HepG2 (cell line): ENCODE results near the gene SLC11A1. TPM values are rescaled to one million over a fixed set of nuclear protein-coding genes. Genes with fewer than 3 reads are reported as not detected.

ENCODE experiments used
- ATAC-seq: fragments of 200-7000 bp; cut with Tn5 transposase; 3 replicates; pipeline ENCODE4 v1.9.1; 2020; ENCODE audit warnings: mild to moderate bottlenecking, moderate library complexity
- BruUV-seq: library from RNA; stranded (reverse); fragments of 400-500 nt; replicated peaks from 2 replicates; lab custom pipeline; 2021; lab: Mats Ljungman, UMichigan
- CTCF ChIA-PET: fragments of 300-600 bp; formaldehyde crosslinking; extraction: SDS; loops from one replicate; lab custom pipeline; 2021; ENCODE audit warnings: low total read pairs, inconsistent platforms, low intra/inter-chr PET ratio; lab: Yijun Ruan, JAX
- POLR2A ChIA-PET: fragments of 350-600 bp; sonication (Branson Sonifier 250); formaldehyde crosslinking; loops from one replicate; lab custom pipeline; 2020; ENCODE audit warnings: antibody characterized with exemption, inconsistent platforms; lab: Yijun Ruan, JAX
- DNase-seq: peaks from one replicate; pipeline ENCODE4 v3.0.0-alpha.2; 2015; ENCODE audit warnings: low spot score
- FAIRE-seq: peaks from 3 replicates; lab custom pipeline; 2011; peaks lifted over from hg19 to GRCh38; lab: Jason Lieb, UNC
- H2AFZ ChIP-seq: one replicate; pipeline ENCODE4 v1.6.1; 2011; ENCODE audit warnings: low read length, inconsistent platforms
- H3K27ac ChIP-seq: fragments of 300-600 bp; 3 replicates; pipeline ENCODE4 v1.8.0; 2011; ENCODE audit warnings: mixed run types, mild to moderate bottlenecking, mixed read lengths, low read length, inconsistent platforms; ENCODE audit not compliant: insufficient read depth; ENCODE audit errors: extremely low read length
- H3K27me3 ChIP-seq, 2 experiments: fragments of 200-600 bp in 1 of 2; 2 replicates in 1 of 2; 3 replicates in 1 of 2; pipeline versions ENCODE4 v1.6.0 to v1.8.0; 2011; ENCODE audit warnings: low read length in 2 of 2, mild to moderate bottlenecking in 2 of 2, moderate library complexity in 2 of 2, inconsistent platforms in 1 of 2; ENCODE audit not compliant: insufficient read depth in 2 of 2, control insufficient read depth in 1 of 2
- H3K36me3 ChIP-seq, 2 experiments: fragments of 200-600 bp in 1 of 2; replicated peaks in 1 of 2; 2 replicates in 1 of 2; 3 replicates in 1 of 2; pipeline versions ENCODE4 v1.5.1 to v1.8.0; 2011; ENCODE audit warnings: low read length in 2 of 2, inconsistent platforms in 1 of 2; ENCODE audit not compliant: insufficient read depth in 2 of 2, control insufficient read depth in 1 of 2
- H3K4me1 ChIP-seq: 2 replicates; pipeline ENCODE4 v1.5.1; 2012; ENCODE audit warnings: low read length, inconsistent platforms; ENCODE audit not compliant: insufficient read depth
- H3K4me2 ChIP-seq: 2 replicates; pipeline ENCODE4 v1.6.0; 2011; ENCODE audit warnings: low read depth, low read length, inconsistent platforms
- H3K4me3 ChIP-seq, 3 experiments: fragments of 200-600 bp in 1 of 3; sonication (generic), shearing (Covaris generic) in 1 of 3; replicated peaks in 1 of 3; 2 replicates each; pipeline ENCODE4 v1.5.1; 2011 to 2016; ENCODE audit warnings: low read length in 3 of 3, inconsistent platforms in 2 of 3, low read depth in 2 of 3, mild to moderate bottlenecking in 2 of 3, control low read depth in 1 of 3, mixed read lengths in 1 of 3; ENCODE audit not compliant: insufficient read depth in 1 of 3
- H3K79me2 ChIP-seq: one replicate; pipeline ENCODE4 v1.6.1; 2011; ENCODE audit warnings: low read length, inconsistent platforms; ENCODE audit not compliant: insufficient read depth
- H3K9ac ChIP-seq: 2 replicates; pipeline ENCODE4 v1.6.0; 2011; ENCODE audit warnings: mild to moderate bottlenecking, low read depth, low read length, inconsistent platforms; ENCODE audit not compliant: insufficient read depth
- H3K9me3 ChIP-seq: 2 replicates; pipeline ENCODE4 v1.5.1; 2012; ENCODE audit warnings: mild to moderate bottlenecking, low read length
- H4K20me1 ChIP-seq: 2 replicates; pipeline ENCODE4 v1.6.0; 2011; ENCODE audit warnings: inconsistent platforms, mild to moderate bottlenecking, low read length, moderate library complexity; ENCODE audit not compliant: insufficient read depth
- BORCS8-MEF2B ChIP-seq: sonication (generic); formaldehyde crosslinking; IDR thresholded peaks from 2 replicates; pipeline ENCODE4 v1.8.0; 2022; ENCODE audit warnings: mild to moderate bottlenecking, missing genetic modification reagents
- CEBPG ChIP-seq: IDR thresholded peaks from 2 replicates; pipeline ENCODE4 v1.6.1; 2016
- CENPT ChIP-seq: sonication (generic); formaldehyde crosslinking; IDR thresholded peaks from 2 replicates; pipeline ENCODE4 v1.8.0; 2022; ENCODE audit warnings: low read depth, mild to moderate bottlenecking, moderate library complexity, missing genetic modification reagents
- CHCHD3 ChIP-seq: sonication (generic); formaldehyde crosslinking; IDR thresholded peaks from 2 replicates; pipeline ENCODE4 v1.8.0; 2022; ENCODE audit warnings: mild to moderate bottlenecking, missing genetic modification reagents, moderate library complexity
- CHD2 ChIP-seq: IDR thresholded peaks from 2 replicates; pipeline ENCODE4 v1.6.1; 2011; ENCODE audit warnings: low read depth, low read length, improper control_type of control experiment
- CREB3 ChIP-seq: sonication (generic); formaldehyde crosslinking; IDR thresholded peaks from 2 replicates; pipeline ENCODE4 v1.5.0; 2020; ENCODE audit warnings: missing genetic modification reagents
- DMTF1 ChIP-seq: sonication (generic); formaldehyde crosslinking; IDR thresholded peaks from 2 replicates; pipeline ENCODE4 v1.4.0; 2020; ENCODE audit warnings: mild to moderate bottlenecking, missing genetic modification reagents
- MEIS1 ChIP-seq: sonication (generic); formaldehyde crosslinking; IDR thresholded peaks from 2 replicates; pipeline ENCODE4 v1.9.0; 2021; ENCODE audit warnings: mild to moderate bottlenecking, missing genetic modification reagents, moderate library complexity, borderline replicate concordance
- NONO ChIP-seq, 2 experiments: fragments of 450-650 bp in 1 of 2; sonication (generic) in 1 of 2; formaldehyde crosslinking in 1 of 2; IDR thresholded peaks in 1 of 2; conservative IDR thresholded peaks in 1 of 2; 2 replicates each; pipeline versions ENCODE4 v1.6.1 to v1.8.0; 2017 to 2022; ENCODE audit warnings: mild to moderate bottlenecking in 1 of 2, missing genetic modification reagents in 1 of 2, moderate library complexity in 1 of 2
- TMF1 ChIP-seq: sonication (generic); formaldehyde crosslinking; IDR thresholded peaks from 2 replicates; pipeline ENCODE4 v1.8.1; 2022; ENCODE audit warnings: low read depth, missing genetic modification reagents
- YEATS2 ChIP-seq: sonication (generic); formaldehyde crosslinking; IDR thresholded peaks from 2 replicates; pipeline ENCODE4 v1.4.0; 2020; ENCODE audit warnings: missing genetic modification reagents, borderline replicate concordance
- ZNF235 ChIP-seq: sonication (generic); formaldehyde crosslinking; IDR thresholded peaks from 2 replicates; pipeline ENCODE4 v1.8.1; 2023; ENCODE audit warnings: mild to moderate bottlenecking, missing genetic modification reagents, borderline replicate concordance
- ZNF296 ChIP-seq: sonication (generic); formaldehyde crosslinking; conservative IDR thresholded peaks from 2 replicates; pipeline ENCODE4 v1.5.0; 2020; ENCODE audit warnings: mild to moderate bottlenecking, missing genetic modification reagents
- ZNF331 ChIP-seq: sonication (generic); formaldehyde crosslinking; IDR thresholded peaks from 2 replicates; pipeline ENCODE4 v1.4.0; 2020; ENCODE audit warnings: missing genetic modification reagents
- ZNF781 ChIP-seq: sonication (generic); formaldehyde crosslinking; IDR thresholded peaks from 2 replicates; pipeline ENCODE4 v1.5.1; 2020; ENCODE audit warnings: borderline replicate concordance, mild to moderate bottlenecking, missing genetic modification reagents; ENCODE audit errors: not compliant biosample characterization
- WGBS: methylation state at CpG from one replicate; pipeline ENCODE4 v1.1.6; 2017; ENCODE audit warnings: low lambda C conversion rate; 5-methylcytosine and 5-hydroxymethylcytosine counted together
- in situ Hi-C: cut with HindIII; loops from 2 replicates; pipeline ENCODE4 v1.10.0; 2017; ENCODE audit warnings: low pct_unique_long_range_greater_than_20kb; ENCODE audit not compliant: extremely low pct_ligation_motif_present
- intact Hi-C: fragments of 100-400 bp; cut with micrococcal nuclease; formaldehyde crosslinking; loops from one replicate; pipeline ENCODE4 v1.10.0; 2022; ENCODE audit not compliant: unreplicated experiment
- polyA plus RNA-seq, 8 experiments: library from polyadenylated mRNA; depleted of rRNA in 3 of 8; stranded (reverse) in 7 of 8; unstranded in 1 of 8; fragments of >200 nt; fragmentation: Illumina TruSeq in 4 of 8; extraction: Trizol in 4 of 8; gene quantifications; 2 replicates each; pipeline versions ENCODE4 v1.2.1 to v1.2.3, GENCODE V29; 2011 to 2016; ENCODE audit warnings: low read depth in 4 of 8, missing spikeins in 1 of 8, mixed read lengths in 1 of 8; ENCODE audit not compliant: insufficient read depth in 1 of 8
- total RNA-seq, 5 experiments: library from RNA; depleted of rRNA; stranded (reverse); fragments of >200 nt; fragmentation: Illumina TruSeq; extraction: Trizol; gene quantifications; 2 replicates each; pipeline ENCODE4 v1.2.3, GENCODE V29; 2016; ENCODE audit warnings: low read depth in 1 of 5
- TF ChIP-seq, protein P1 (sequence below): sonication (generic); formaldehyde crosslinking; conservative IDR thresholded peaks from 2 replicates; pipeline ENCODE4 v1.8.1; 2023; ENCODE audit warnings: missing genetic modification reagents

Gene SLC11A1
- total and polyA plus RNA-seq, 2 of the 13 experiments (the other 11 are each of a cell fraction or from before 2014, with no cell fraction given) = 0.33 to 2.3 TPM

GRCh38 chr2:218386505-218387368 lies 4.7 kb downstream of the SLC11A1 start (continued):
- TF ChIP-seq ZNF781 (CRISPR knock-in tag) (no peak), ZNF331 (no peak), YEATS2 (CRISPR knock-in tag) (no peak), MEIS1 (CRISPR knock-in tag) (no peak), ZNF296 (no peak), NONO (IDR thresholded peaks at IDR 0.05) (no peak), NONO (CRISPR knock-in tag; conservative IDR thresholded peaks at IDR 0.05) (0 out of 2 replicates have a peak, but pooled peaks have one; percentile 6)

- POLR2A ChIA-PET = interaction anchor here (0.6 to 2.6 kb wide), 15 partner anchors 9 to 117 kb away, joined by 3 to 14 read pairs (median 5); partner anchors contain the start of genes AAMP, CATIP, CTDSP1 and PNKD
- 0 out of 2 replicates have a peak, but pooled peaks have one; percentile 54 for TF ChIP-seq CHCHD3 (CRISPR knock-in tag)
- TF ChIP-seq CEBPG (CRISPR knock-in tag) = peak; percentile 37
- TF ChIP-seq, protein P1, sequence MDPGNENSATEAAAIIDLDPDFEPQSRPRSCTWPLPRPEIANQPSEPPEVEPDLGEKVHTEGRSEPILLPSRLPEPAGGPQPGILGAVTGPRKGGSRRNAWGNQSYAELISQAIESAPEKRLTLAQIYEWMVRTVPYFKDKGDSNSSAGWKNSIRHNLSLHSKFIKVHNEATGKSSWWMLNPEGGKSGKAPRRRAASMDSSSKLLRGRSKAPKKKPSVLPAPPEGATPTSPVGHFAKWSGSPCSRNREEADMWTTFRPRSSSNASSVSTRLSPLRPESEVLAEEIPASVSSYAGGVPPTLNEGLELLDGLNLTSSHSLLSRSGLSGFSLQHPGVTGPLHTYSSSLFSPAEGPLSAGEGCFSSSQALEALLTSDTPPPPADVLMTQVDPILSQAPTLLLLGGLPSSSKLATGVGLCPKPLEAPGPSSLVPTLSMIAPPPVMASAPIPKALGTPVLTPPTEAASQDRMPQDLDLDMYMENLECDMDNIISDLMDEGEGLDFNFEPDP (CRISPR knock-in tag) = no peak
- no peak for TF ChIP-seq DMTF1 (CRISPR knock-in tag)
- TF ChIP-seq CENPT (CRISPR knock-in tag) = no peak
- no peak for TF ChIP-seq BORCS8-MEF2B (CRISPR knock-in tag)
- TF ChIP-seq CREB3 (CRISPR knock-in tag) = no peak
- TF ChIP-seq TMF1 (CRISPR knock-in tag) = no peak
- no peak for TF ChIP-seq ZNF235 (CRISPR knock-in tag)
- no peak for TF ChIP-seq CHD2
Observed at GRCh38 chr2:218387369-218388194, 5.5 kb downstream of the SLC11A1 start.

More at GRCh38 chr2:218387369-218388194, 5.5 kb downstream of the SLC11A1 start:
- no peaks in the 10 kb centered on the region for H3K9me3 ChIP-seq
- H3K4me3 ChIP-seq = peak overlapping the region; percentile 9 to 57 (median 11); a peak in 3 of 6 replicates
- H3K4me2 ChIP-seq = peak overlapping the region; percentile 87
- intact Hi-C loops (loop anchor here (2.0 kb wide), 1 partner anchor 87 kb away; no protein-coding TSS in a partner anchor), in situ Hi-C loops (no loop called here)
- no peaks in the 10 kb centered on the region for H3K79me2 ChIP-seq
- CTCF ChIA-PET = no interaction called here
- H4K20me1 ChIP-seq = no peaks in the 10 kb centered on the region
- H3K27me3 ChIP-seq = peaks cover 6 to 20% of the 10 kb centered on the region in 2 experiments; a peak in 4 of 5 replicates
- H3K27ac ChIP-seq = no peak overlapping the region
- BruUV-seq = no TSS peak
- 58% methylated on average over 28 of the region's 38 CpGs for WGBS
- ATAC-seq (no peak), DNase-seq (peak; percentile 86), FAIRE-seq (peak; percentile 83)
- H3K36me3 ChIP-seq = no peaks in the 10 kb centered on the region
- H3K9ac ChIP-seq = peak overlapping the region; percentile 58
- no peak overlapping the region for H2AFZ ChIP-seq
- peaks cover 77% of the 10 kb centered on the region for H3K4me1 ChIP-seq
